ENCODE results near the gene CAMTA1. TPM values are rescaled to one million over a fixed set of nuclear protein-coding genes. Genes with fewer than 3 reads are reported as not detected.

CAMTA1 gene
- total RNA-seq, 1 experiment from 2014 or later, result 82.2 TPM

GRCh38 chr1:7263021-7263960 is 478.0 kb downstream of the CAMTA1 start:
- TF ChIP-seq POLR2AphosphoS5 (IDR thresholded peaks at IDR 0.05; ENCODE audit: low read depth, low read length) (no peak), TCF7L2 (IDR thresholded peaks at IDR 0.05; ENCODE audit: low read depth, low read length) (no peak), REST (IDR thresholded peaks at IDR 0.05; ENCODE audit: insufficient read depth in 1 of 2, low read depth in 2 of 2, low read length in 1 of 2) (no peak), CTCF (IDR thresholded peaks at IDR 0.05) (no peak), SIN3A (IDR thresholded peaks at IDR 0.05; ENCODE audit: borderline replicate concordance, insufficient read depth, low read depth, low read length) (no peak)
- POLR2A ChIA-PET, result no interaction called here
- Histone ChIP-seq H3K9me3 (ENCODE audit: control insufficient read depth, insufficient read depth, low read depth, low read length) (no peaks in the 10 kb centered on the region; the same call in 1 of the 2 replicates), H3K27me3 (ENCODE audit: control insufficient read depth, insufficient read depth, low read length) (no peaks in the 10 kb centered on the region), H3K4me3 (ENCODE audit: low read depth in 2 of 2, low read length in 2 of 2) (no peak overlapping the region), H3K4me1 (ENCODE audit: control insufficient read depth, insufficient read depth, low read length) (peaks cover 21% of the 10 kb centered on the region), H3K27ac (ENCODE audit: low read length) (no peak overlapping the region), H3K36me3 (ENCODE audit: control insufficient read depth, insufficient read depth, low read length) (no peaks in the 10 kb centered on the region)
- no TSS peak for BruUV-seq (replicated peaks)
- DNase-seq (ENCODE audit: low read depth, low spot score) (no peak), ATAC-seq (no peak)
- CTCF ChIA-PET, result no interaction called here
- in situ Hi-C loops (cut with HindIII; ENCODE audit: low pct_unique_long_range_greater_than_20kb, low sequenced_read_pairs), result no loop called here
- intact Hi-C loops (cut with micrococcal nuclease; ENCODE audit: unreplicated experiment), result no loop called here

- no peak for TF ChIP-seq CTCF (IDR thresholded peaks at IDR 0.05)
- TF ChIP-seq SIN3A (IDR thresholded peaks at IDR 0.05; ENCODE audit: borderline replicate concordance, insufficient read depth, low read depth, low read length), result no peak
- no peak for TF ChIP-seq REST (IDR thresholded peaks at IDR 0.05; ENCODE audit: insufficient read depth in 1 of 2, low read depth in 2 of 2, low read length in 1 of 2)
- no peak for TF ChIP-seq TCF7L2 (IDR thresholded peaks at IDR 0.05; ENCODE audit: low read depth, low read length)
- no peak for TF ChIP-seq POLR2AphosphoS5 (IDR thresholded peaks at IDR 0.05; ENCODE audit: low read depth, low read length)
- in situ Hi-C loops (cut with HindIII; ENCODE audit: low pct_unique_long_range_greater_than_20kb, low sequenced_read_pairs), result no loop called here
- Histone ChIP-seq H3K27ac (ENCODE audit: low read length) (no peak overlapping the region), H3K27me3 (ENCODE audit: control insufficient read depth, insufficient read depth, low read length) (no peaks in the 10 kb centered on the region), H3K4me1 (ENCODE audit: control insufficient read depth, insufficient read depth, low read length) (peaks cover 21% of the 10 kb centered on the region), H3K4me3 (ENCODE audit: low read depth in 2 of 2, low read length in 2 of 2) (no peak overlapping the region), H3K36me3 (ENCODE audit: control insufficient read depth, insufficient read depth, low read length) (no peaks in the 10 kb centered on the region), H3K9me3 (ENCODE audit: control insufficient read depth, insufficient read depth, low read depth, low read length) (peaks cover 6% of the 10 kb centered on the region; the same call in 1 of the 2 replicates)
- ChIA-PET POLR2A (no interaction called here), CTCF (no interaction called here)
- DNase-seq (ENCODE audit: low read depth, low spot score) (no peak), ATAC-seq (no peak)
- no TSS peak for BruUV-seq (replicated peaks)
- intact Hi-C loops (cut with micrococcal nuclease; ENCODE audit: unreplicated experiment), result no loop called here
These were observed 478.8 kb downstream of the CAMTA1 start for GRCh38 chr1:7264101-7264500.
